Measurements from ENCODE around the gene KCND3.

Gene KCND3

DNA sequence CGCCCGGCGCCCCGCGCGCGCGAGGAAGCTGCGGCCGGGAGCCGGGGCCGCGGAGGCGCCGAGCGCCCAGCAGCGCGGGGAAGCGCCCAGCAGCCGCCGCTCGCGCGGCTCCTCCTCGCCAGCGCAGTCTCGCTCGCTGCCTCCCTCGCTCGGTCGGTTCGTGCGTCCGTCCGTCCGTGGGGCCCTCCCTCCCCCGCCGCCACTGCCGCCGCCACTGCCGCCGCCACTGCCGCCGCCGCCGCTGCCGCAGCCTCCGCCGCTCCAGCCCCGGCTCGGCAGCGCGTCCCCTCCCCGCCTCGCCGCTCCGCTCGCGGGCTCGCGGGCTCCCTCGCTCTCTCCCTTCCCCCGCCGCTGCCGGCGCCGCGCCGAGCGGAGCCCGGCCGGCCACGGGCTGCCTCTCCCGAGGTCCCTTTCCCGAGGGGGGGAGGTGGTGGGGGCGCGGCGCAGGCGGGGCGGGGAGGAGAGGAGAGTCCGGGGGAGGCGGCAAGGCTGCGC, at the start of gene KCND3:
TSS of gene KCND3 (minus strand) at position 138 of the 495 bp plus-strand sequence.
- DNase-seq, result peak; percentile 13

GRCh38 chr1:112034277-112034676, 44.8 kb upstream of the KCND3 start:
- no peak for DNase-seq

GRCh38 chr1:112033439-112034120, 44.1 kb upstream of the KCND3 start:
- no peak for DNase-seq

- no peak for DNase-seq
These were observed 40.7 kb upstream of the KCND3 start for GRCh38 chr1:112030157-112030556.

- DNase-seq, result no peak
These were observed 38.2 kb upstream of the KCND3 start for GRCh38 chr1:112027696-112028095.

GRCh38 chr1:112026501-112026900, 37.0 kb upstream of the KCND3 start:
- DNase-seq, result no peak

GRCh38 chr1:112026016-112026415, 36.5 kb upstream of the KCND3 start:
- no peak for DNase-seq

GRCh38 chr1:112021263-112021662, 31.8 kb upstream of the KCND3 start:
- DNase-seq, result no peak

DNA sequence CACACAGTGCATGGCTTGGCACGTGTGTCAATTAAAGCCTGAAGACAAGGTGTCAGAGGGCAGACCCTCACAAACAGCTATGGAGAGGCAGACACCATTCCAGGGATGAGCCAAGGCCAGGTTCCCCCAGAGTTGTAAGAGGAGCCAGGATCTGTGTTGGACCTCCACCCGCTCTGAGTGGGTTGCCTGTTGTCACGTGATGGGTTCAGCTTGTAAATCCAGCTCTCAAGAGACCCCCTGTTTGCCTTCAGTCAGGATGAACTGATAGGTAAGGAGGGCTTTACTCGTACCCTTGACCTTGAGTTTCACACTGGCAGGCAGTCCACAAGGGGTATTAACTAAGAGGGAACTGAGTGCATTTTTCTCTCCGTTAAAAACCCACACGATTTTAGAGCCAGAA, 27.7 kb upstream of the KCND3 start:
- no peak for DNase-seq

DNA sequence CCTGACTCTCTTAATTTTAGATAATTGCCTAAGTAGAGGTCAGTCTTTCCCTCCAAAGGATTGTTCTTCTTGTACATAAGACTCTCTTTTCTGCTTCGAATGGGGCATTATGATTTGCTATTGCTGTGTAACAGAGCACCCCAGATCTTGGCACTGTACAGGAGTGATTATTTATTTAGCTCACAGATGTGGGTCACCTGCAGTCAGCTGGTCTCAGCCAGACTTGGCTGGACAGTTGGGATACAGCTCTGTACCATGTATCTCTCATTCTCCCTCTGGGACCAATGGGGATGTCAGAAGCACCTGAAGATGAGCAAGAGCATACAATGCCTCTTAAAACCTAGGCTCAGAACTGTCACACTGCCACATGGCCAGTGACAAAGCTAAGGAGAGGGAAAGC, 23.4 kb upstream of the KCND3 start:
- no peak for DNase-seq

GRCh38 chr1:112011202-112011601, 21.7 kb upstream of the KCND3 start:
- no peak for DNase-seq

- DNase-seq, result no peak
These were observed 17.7 kb upstream of the KCND3 start for GRCh38 chr1:112007169-112007568.

DNA sequence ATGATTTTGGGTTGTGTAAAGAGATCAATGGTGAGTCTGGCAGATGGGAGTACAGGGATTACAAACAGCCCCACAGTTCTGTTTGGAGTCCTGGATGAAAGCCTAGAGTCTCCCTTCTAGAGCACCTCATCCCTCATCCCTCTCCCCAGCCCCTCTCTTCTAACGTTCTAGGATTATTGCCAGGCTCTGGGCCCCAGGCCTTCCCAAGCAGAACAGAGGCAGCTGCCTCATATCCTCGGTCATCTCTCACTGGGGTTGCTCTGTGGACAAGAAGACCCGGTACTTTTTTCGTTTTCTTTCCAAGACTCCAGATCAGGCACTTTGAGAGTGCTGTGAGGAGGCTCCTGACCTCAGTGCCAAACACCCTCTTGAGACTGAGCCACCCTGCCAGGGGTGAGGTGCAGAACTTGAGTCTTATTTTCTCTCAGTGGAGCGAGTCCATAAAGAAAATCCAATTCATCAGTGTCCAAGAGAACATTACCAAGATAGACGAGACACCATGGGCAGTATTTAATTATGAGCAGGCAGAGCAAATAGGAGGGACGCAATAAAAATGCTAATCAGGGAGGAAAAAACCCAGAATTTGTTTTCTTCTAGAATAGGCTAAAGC, 17.1 kb upstream of the KCND3 start:
- no peak for DNase-seq

- DNase-seq, result no peak
These were observed 14.6 kb upstream of the KCND3 start for GRCh38 chr1:112004076-112004475.

DNA sequence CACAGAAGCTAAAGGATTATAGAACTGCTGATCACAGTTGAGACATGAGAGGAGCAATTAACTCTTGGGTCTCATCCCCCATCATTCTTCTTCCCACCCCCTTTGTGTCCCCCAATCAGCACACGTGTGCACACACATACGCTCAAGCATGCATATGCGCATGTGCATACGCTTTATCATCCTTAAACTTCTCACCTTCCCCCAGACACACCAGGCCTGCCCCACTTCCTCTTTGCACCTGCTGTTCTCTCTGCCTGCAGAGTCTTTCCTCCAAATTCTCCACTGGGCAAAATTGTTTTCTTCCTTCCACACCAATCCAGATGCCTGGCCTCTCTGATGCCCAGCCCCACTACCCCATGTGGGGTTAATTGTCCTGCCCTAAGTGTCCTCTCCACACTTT, 13.0 kb upstream of the KCND3 start:
- DNase-seq, result no peak

DNA sequence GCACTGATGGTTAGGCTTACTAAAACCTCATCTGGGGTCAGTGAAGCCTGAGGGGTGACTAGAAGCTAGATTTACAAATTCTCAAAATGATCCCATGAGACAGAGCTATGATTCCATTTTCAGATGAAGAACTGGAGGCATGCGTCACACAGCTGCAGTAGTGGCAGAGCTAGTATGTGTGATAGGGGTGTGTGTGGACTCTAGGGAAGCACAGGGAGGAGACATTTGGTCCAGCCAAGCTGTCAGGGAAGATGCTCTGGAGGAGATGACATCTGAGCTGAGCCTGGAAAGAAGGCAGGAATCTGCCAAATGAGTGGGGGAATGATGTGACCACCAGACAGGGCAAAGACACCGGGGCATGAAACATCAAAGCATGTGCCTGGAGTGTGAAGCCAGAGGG, 12.0 kb upstream of the KCND3 start:
- DNase-seq, result no peak

- no peak for DNase-seq
These were observed 10.6 kb upstream of the KCND3 start for GRCh38 chr1:112000048-112000447.

- no peak for DNase-seq
These were observed 8.9 kb upstream of the KCND3 start for GRCh38 chr1:111998332-111998731.

DNA sequence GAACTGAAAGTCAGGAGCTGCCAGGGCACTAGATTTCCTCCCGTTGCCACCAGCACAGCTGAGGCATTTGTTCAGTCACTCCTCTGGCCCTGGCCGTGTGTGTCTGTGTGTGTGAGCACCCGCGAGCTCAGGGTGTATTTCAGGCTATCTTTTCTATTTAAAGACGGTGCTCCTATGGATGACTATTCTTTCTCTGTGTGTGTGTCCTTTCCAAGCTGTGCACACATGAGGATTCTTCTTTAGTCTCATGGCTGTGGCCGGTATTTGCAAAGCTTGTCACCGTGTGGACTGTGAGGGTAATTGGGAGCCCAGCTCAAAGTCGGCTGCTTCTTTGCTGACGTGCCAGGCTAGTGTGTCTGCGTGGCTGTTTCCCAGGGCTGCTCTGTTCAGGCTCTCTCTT, 3.0 kb upstream of the KCND3 start:
- DNase-seq, result no peak

DNA sequence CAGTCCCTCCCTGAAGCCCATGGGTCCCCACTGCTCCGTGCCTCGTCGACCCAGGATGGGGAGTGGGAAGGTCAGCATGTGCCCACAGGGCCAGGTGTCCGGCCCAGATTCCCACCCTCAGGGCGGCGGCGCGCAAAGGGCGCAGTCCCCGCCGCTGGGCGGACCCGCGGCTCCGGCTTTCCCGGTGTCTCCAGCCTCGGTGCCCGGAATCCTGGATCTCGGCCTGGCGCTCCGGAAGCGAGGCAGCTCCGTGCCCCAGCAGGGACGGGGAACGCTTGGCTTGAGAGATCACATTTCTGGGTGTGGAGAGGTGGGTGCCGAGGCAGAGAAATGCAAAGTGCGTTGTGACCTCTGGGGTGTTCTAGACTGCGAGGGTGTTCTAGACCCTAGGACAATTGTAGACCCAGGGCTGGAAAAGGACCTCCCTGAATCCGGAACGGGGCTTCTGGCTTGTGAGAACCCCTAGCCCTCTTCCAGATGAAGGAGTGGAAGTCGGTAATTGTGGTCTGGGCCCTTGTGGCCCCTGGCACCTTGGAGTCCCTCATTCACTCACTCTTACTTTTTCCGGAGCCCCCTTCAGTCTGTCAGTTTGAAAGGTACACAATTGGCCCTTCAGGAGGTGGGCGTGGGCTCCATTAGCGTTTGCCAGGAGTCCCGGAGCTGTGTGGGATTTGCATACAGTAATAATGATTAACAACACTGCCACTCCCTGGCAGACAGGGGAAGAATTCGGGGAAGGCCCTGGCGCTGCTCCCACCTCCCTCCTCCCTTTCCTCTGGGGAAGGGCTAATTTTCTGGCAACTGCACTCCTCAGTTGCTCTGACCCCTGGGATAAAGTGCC, 1.6 kb upstream of the KCND3 start:
- DNase-seq, result no peak

GRCh38 chr1:111990026-111990877, 784 bp upstream of the KCND3 start:
- DNase-seq, result no peak

- DNase-seq, result peak; percentile 1
These were observed 570 bp downstream of the KCND3 start for GRCh38 chr1:111988743-111989453.
